GM18499 (cell line): ENCODE data around the gene DLGAP4.

Experiments used
- ATAC-seq: cut with Tn5 transposase; IDR thresholded peaks from one replicate; pipeline ENCODE4 v1.9.1; 2021; ENCODE audit warnings: moderate number of reproducible peaks; ENCODE audit not compliant: insufficient read depth, unreplicated experiment

Gene DLGAP4

GRCh38 chr20:36573798-36574365, 267.7 kb downstream of the DLGAP4 start:
- ATAC-seq, result no peak

GRCh38 chr20:36574366-36575135, 268.4 kb downstream of the DLGAP4 start:
- ATAC-seq, result no peak

GRCh38 chr20:36576081-36576445, 269.9 kb downstream of the DLGAP4 start:
- no peak for ATAC-seq
